Measurements from ENCODE around the gene EBPL.

DNA sequence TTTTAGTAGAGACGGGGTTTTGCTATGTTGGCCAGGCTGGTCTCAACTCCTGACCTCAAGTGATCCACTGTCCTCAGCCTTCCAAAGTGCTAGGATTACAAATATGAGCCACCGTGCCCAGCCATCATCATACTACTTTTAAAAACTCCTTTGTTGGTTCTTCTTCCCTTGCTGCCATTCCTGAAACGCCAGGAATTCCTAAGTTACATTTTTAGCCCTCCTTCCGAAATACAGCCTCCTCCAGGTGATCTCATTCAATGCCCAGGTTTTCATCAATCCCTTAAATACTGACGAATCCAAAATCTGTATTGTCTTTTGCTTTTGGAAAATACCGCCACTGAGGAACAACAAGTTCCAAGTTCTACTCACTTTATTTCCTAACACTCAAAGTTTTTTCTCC, 25.3 kb upstream of the EBPL start:
- TF ChIP-seq, protein P1, sequence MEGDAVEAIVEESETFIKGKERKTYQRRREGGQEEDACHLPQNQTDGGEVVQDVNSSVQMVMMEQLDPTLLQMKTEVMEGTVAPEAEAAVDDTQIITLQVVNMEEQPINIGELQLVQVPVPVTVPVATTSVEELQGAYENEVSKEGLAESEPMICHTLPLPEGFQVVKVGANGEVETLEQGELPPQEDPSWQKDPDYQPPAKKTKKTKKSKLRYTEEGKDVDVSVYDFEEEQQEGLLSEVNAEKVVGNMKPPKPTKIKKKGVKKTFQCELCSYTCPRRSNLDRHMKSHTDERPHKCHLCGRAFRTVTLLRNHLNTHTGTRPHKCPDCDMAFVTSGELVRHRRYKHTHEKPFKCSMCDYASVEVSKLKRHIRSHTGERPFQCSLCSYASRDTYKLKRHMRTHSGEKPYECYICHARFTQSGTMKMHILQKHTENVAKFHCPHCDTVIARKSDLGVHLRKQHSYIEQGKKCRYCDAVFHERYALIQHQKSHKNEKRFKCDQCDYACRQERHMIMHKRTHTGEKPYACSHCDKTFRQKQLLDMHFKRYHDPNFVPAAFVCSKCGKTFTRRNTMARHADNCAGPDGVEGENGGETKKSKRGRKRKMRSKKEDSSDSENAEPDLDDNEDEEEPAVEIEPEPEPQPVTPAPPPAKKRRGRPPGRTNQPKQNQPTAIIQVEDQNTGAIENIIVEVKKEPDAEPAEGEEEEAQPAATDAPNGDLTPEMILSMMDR (IDR thresholded peaks at IDR 0.05) = no peak
- TF ChIP-seq KDM1A (IDR thresholded peaks at IDR 0.05; ENCODE audit: low read depth) = no peak
- no peak for TF ChIP-seq CEBPB (IDR thresholded peaks at IDR 0.05)
- TF ChIP-seq BHLHE40 (IDR thresholded peaks at IDR 0.05; ENCODE audit: low read depth, low read length) = no peak
- no peak for TF ChIP-seq PHF8 (IDR thresholded peaks at IDR 0.05; ENCODE audit: borderline replicate concordance, low read depth)
- TF ChIP-seq RAD21 (conservative IDR thresholded peaks at IDR 0.05 in 1 of 2, IDR thresholded peaks at IDR 0.05 in 1 of 2) = no peak
- no peak for TF ChIP-seq EP300 (IDR thresholded peaks at IDR 0.05)
- no peak for TF ChIP-seq NFE2L2 (conservative IDR thresholded peaks at IDR 0.05; ENCODE audit: low read length)
- TF ChIP-seq SMC3 (IDR thresholded peaks at IDR 0.05) = no peak
- TF ChIP-seq POLR2A (IDR thresholded peaks at IDR 0.05; ENCODE audit: low read length) = no peak
- TF ChIP-seq, protein P2, sequence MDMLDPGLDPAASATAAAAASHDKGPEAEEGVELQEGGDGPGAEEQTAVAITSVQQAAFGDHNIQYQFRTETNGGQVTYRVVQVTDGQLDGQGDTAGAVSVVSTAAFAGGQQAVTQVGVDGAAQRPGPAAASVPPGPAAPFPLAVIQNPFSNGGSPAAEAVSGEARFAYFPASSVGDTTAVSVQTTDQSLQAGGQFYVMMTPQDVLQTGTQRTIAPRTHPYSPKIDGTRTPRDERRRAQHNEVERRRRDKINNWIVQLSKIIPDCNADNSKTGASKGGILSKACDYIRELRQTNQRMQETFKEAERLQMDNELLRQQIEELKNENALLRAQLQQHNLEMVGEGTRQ (IDR thresholded peaks at IDR 0.05) = no peak

Data from A549 (cell line).